H1 (cell line): Measurements from ENCODE around the gene CDK19. TPM values are rescaled to one million over a fixed set of nuclear protein-coding genes. Genes with fewer than 3 reads are reported as not detected.

Experiments used
- CTCF ChIA-PET: fragments of 300-600 bp; sonication (Branson Sonifier 250); formaldehyde crosslinking; loops from one replicate; lab custom pipeline; 2021; ENCODE audit not compliant: partially characterized antibody; lab: Charles Lee
- POLR2A ChIA-PET: fragments of 300-600 bp; sonication (Branson Sonifier 250); formaldehyde crosslinking; loops from one replicate; lab custom pipeline; 2021; ENCODE audit warnings: inconsistent platforms; ENCODE audit not compliant: partially characterized antibody; lab: Charles Lee
- DNase-seq, 2 experiments: peaks; one replicate each; pipeline versions ENCODE4 v3.0.0 to v3.0.0-alpha.2; 2010 to 2022; ENCODE audit warnings: low spot score in 2 of 2, low read depth in 1 of 2, mixed read lengths in 1 of 2
- FAIRE-seq: peaks from 2 replicates; lab custom pipeline; 2011; peaks lifted over from hg19 to GRCh38; lab: Jason Lieb, UNC
- H2AFZ ChIP-seq: 2 replicates; pipeline ENCODE4 v1.8.1; 2012; ENCODE audit warnings: low read length, inconsistent platforms
- H2AK5ac ChIP-seq: 2 replicates; pipeline ENCODE4 v1.6.1; 2013; ENCODE audit warnings: low read depth, low read length
- H2BK120ac ChIP-seq: replicated peaks from 2 replicates; pipeline ENCODE3; 2013; ENCODE audit warnings: low read depth, low read length, inconsistent platforms
- H2BK12ac ChIP-seq: 2 replicates; pipeline ENCODE4 v1.6.1; 2013; ENCODE audit warnings: low read depth, low read length
- H2BK15ac ChIP-seq: 2 replicates; pipeline ENCODE4 v1.6.1; 2013; ENCODE audit warnings: low read length
- H2BK20ac ChIP-seq: 2 replicates; pipeline ENCODE4 v1.6.1; 2013; ENCODE audit warnings: low read length
- H2BK5ac ChIP-seq: 2 replicates; pipeline ENCODE4 v1.6.1; 2013; ENCODE audit warnings: low read depth, low read length
- H3K14ac ChIP-seq: 2 replicates; pipeline ENCODE4 v1.6.1; 2013; ENCODE audit warnings: inconsistent platforms; ENCODE audit not compliant: insufficient read length
- H3K18ac ChIP-seq: 2 replicates; pipeline ENCODE4 v1.6.1; 2013; ENCODE audit warnings: low read length; ENCODE audit errors: extremely low read depth
- H3K23ac ChIP-seq: 2 replicates; pipeline ENCODE4 v1.6.1; 2013; ENCODE audit warnings: inconsistent platforms; ENCODE audit not compliant: insufficient read length
- H3K23me2 ChIP-seq: 2 replicates; pipeline ENCODE4 v1.6.1; 2013; ENCODE audit warnings: low read depth, low read length
- H3K27ac ChIP-seq: 2 replicates; pipeline ENCODE4 v1.6.1; 2011; ENCODE audit warnings: low read depth, low read length, inconsistent platforms
- H3K27me3 ChIP-seq, 4 experiments: replicated peaks in 1 of 4; 1 replicate in 1 of 4; 2 replicates in 3 of 4; pipeline versions ENCODE4 v1.6.1 to v1.8.1; 2011 to 2013; ENCODE audit warnings: low read length in 3 of 4, mild to moderate bottlenecking in 3 of 4, inconsistent platforms in 2 of 4, mixed read lengths in 2 of 4, moderate library complexity in 1 of 4; ENCODE audit not compliant: control insufficient read depth in 3 of 4, insufficient read depth in 3 of 4; ENCODE audit errors: extremely low read depth in 1 of 4
- H3K36me3 ChIP-seq, 4 experiments: 2 replicates each; pipeline versions ENCODE4 v1.6.1 to v1.8.1; 2011 to 2013; ENCODE audit warnings: mild to moderate bottlenecking in 4 of 4, low read length in 3 of 4, moderate library complexity in 2 of 4, control low read depth in 1 of 4, inconsistent platforms in 1 of 4; ENCODE audit not compliant: insufficient read depth in 4 of 4, control insufficient read depth in 2 of 4
- H3K4ac ChIP-seq: replicated peaks from 2 replicates; pipeline ENCODE3; 2013; ENCODE audit warnings: low read length, low read depth, mixed read lengths, inconsistent platforms; ENCODE audit not compliant: insufficient read length
- H3K4me1 ChIP-seq, 4 experiments: replicated peaks in 1 of 4; 1 replicate in 1 of 4; 2 replicates in 3 of 4; pipeline versions ENCODE4 v1.6.1 to v1.8.1; 2011 to 2013; ENCODE audit warnings: low read length in 3 of 4, inconsistent platforms in 2 of 4, mixed read lengths in 1 of 4; ENCODE audit not compliant: insufficient read depth in 4 of 4, control insufficient read depth in 3 of 4
- H3K4me2 ChIP-seq, 2 experiments: 2 replicates each; pipeline versions ENCODE4 v1.6.1 to v1.8.1; 2011 to 2013; ENCODE audit warnings: low read depth in 2 of 2, low read length in 2 of 2, control low read depth in 1 of 2, inconsistent platforms in 1 of 2, mild to moderate bottlenecking in 1 of 2; ENCODE audit not compliant: insufficient read depth in 1 of 2
- H3K4me3 ChIP-seq, 4 experiments: fragments of 200-600, 300-600 bp in 1 of 4; sonication (generic), shearing (Covaris generic), sonication (Bioruptor Twin) in 1 of 4; 2 replicates each; pipeline versions ENCODE4 v1.5.1 to v1.8.1; 2011 to 2016; ENCODE audit warnings: low read length in 4 of 4, low read depth in 3 of 4, control low read depth in 2 of 4, inconsistent platforms in 2 of 4, mild to moderate bottlenecking in 2 of 4, mixed read lengths in 1 of 4, moderate library complexity in 1 of 4; ENCODE audit not compliant: insufficient read depth in 2 of 4; ENCODE audit errors: extremely low read depth in 1 of 4
- H3K56ac ChIP-seq: replicated peaks from 2 replicates; pipeline ENCODE3; 2013; ENCODE audit warnings: low read depth, mild to moderate bottlenecking, mixed read lengths, low read length, inconsistent platforms; ENCODE audit not compliant: insufficient read length
- H3K79me1 ChIP-seq: 2 replicates; pipeline ENCODE4 v1.6.1; 2013; ENCODE audit warnings: low read depth, low read length, control low read depth
- H3K79me2 ChIP-seq, 2 experiments: 2 replicates each; pipeline versions ENCODE4 v1.6.1 to v1.8.1; 2012 to 2013; ENCODE audit warnings: low read length in 2 of 2, mild to moderate bottlenecking in 2 of 2, inconsistent platforms in 1 of 2; ENCODE audit not compliant: insufficient read depth in 2 of 2, control insufficient read depth in 1 of 2
- H3K9ac ChIP-seq, 4 experiments: replicated peaks in 1 of 4; 1 replicate in 1 of 4; 2 replicates in 3 of 4; pipeline versions ENCODE4 v1.6.1 to v1.8.1; 2011 to 2013; ENCODE audit warnings: low read depth in 3 of 4, low read length in 3 of 4, control low read depth in 2 of 4, mild to moderate bottlenecking in 2 of 4, moderate library complexity in 2 of 4, inconsistent platforms in 1 of 4; ENCODE audit errors: extremely low read depth in 1 of 4
- H3K9me3 ChIP-seq, 2 experiments: 2 replicates each; pipeline versions ENCODE4 v1.6.1 to v1.8.1; 2012 to 2013; ENCODE audit warnings: mild to moderate bottlenecking in 2 of 2, moderate library complexity in 2 of 2, control low read depth in 1 of 2, inconsistent platforms in 1 of 2, low read depth in 1 of 2, low read length in 1 of 2, mixed read lengths in 1 of 2; ENCODE audit not compliant: insufficient read depth in 2 of 2
- H4K20me1 ChIP-seq, 2 experiments: replicated peaks in 1 of 2; 2 replicates each; pipeline versions ENCODE3 to v1.8.1; 2011 to 2013; ENCODE audit warnings: inconsistent platforms in 2 of 2, low read length in 2 of 2, mild to moderate bottlenecking in 1 of 2; ENCODE audit not compliant: insufficient read depth in 2 of 2, control insufficient read depth in 1 of 2
- H4K5ac ChIP-seq: 2 replicates; pipeline ENCODE4 v1.6.1; 2013; ENCODE audit warnings: low read length, low read depth, mixed read lengths, inconsistent platforms; ENCODE audit not compliant: insufficient read length
- H4K8ac ChIP-seq: 2 replicates; pipeline ENCODE4 v1.8.0; 2013; ENCODE audit warnings: mild to moderate bottlenecking, moderate library complexity, low read length, inconsistent platforms; ENCODE audit not compliant: insufficient read depth; ENCODE audit errors: extremely low read depth
- H4K91ac ChIP-seq: replicated peaks from 2 replicates; pipeline ENCODE3; 2013; ENCODE audit warnings: low read length, mixed read lengths, inconsistent platforms; ENCODE audit not compliant: insufficient read length
- BACH1 ChIP-seq: IDR thresholded peaks from 2 replicates; pipeline ENCODE4 v1.6.1; 2012; ENCODE audit warnings: low read length, improper control_type of control experiment
- CTBP2 ChIP-seq: IDR thresholded peaks from 2 replicates; pipeline ENCODE4 v1.7.0; 2011; ENCODE audit warnings: borderline replicate concordance, mild to moderate bottlenecking, moderate library complexity, mixed read lengths, low read length; ENCODE audit not compliant: insufficient read depth, insufficient read length
- FOSL1 ChIP-seq: IDR thresholded peaks from 2 replicates; pipeline ENCODE4 v1.6.1; 2011; ENCODE audit warnings: mild to moderate bottlenecking, low read depth, low read length, moderate library complexity; ENCODE audit not compliant: insufficient read depth
- HDAC2 ChIP-seq, 2 experiments: fragments of 300-600 bp in 1 of 2; sonication (generic) in 1 of 2; IDR thresholded peaks; 2 replicates each; pipeline ENCODE4 v1.6.1; 2011 to 2012; ENCODE audit warnings: low read depth in 2 of 2, low read length in 2 of 2, mild to moderate bottlenecking in 2 of 2, moderate library complexity in 2 of 2, borderline replicate concordance in 1 of 2, inconsistent platforms in 1 of 2
- MAFK ChIP-seq: IDR thresholded peaks from 2 replicates; pipeline ENCODE4 v1.6.1; 2012; ENCODE audit warnings: low read depth, mild to moderate bottlenecking, improper control_type of control experiment, low read length
- RAD21 ChIP-seq, 2 experiments: IDR thresholded peaks in 1 of 2; conservative IDR thresholded peaks in 1 of 2; 2 replicates each; pipeline ENCODE4 v1.6.1; 2011; ENCODE audit warnings: low read depth in 2 of 2, low read length in 2 of 2, improper control_type of control experiment in 1 of 2, inconsistent platforms in 1 of 2, mild to moderate bottlenecking in 1 of 2, moderate library complexity in 1 of 2
- SAP30 ChIP-seq: fragments of 300-600 bp; sonication (generic); IDR thresholded peaks from 2 replicates; pipeline ENCODE4 v1.7.1; 2012; ENCODE audit warnings: low read length, moderate library complexity, mild to moderate bottlenecking, inconsistent platforms; ENCODE audit not compliant: insufficient read depth, insufficient replicate concordance
- SIX5 ChIP-seq: IDR thresholded peaks from 2 replicates; pipeline ENCODE4 v1.6.1; 2011; ENCODE audit warnings: mild to moderate bottlenecking, low read depth, low read length
- SUZ12 ChIP-seq: fragments of 200-600 bp; sonication (generic); IDR thresholded peaks from 2 replicates; pipeline ENCODE4 v1.6.1; 2012; ENCODE audit warnings: mild to moderate bottlenecking, inconsistent platforms, low read length, moderate library complexity, mixed read lengths
- WGBS, 2 experiments: shearing (Covaris generic) in 1 of 2; methylation state at CpG; one replicate each; pipeline versions ENCODE4 v1.1.6 to v1.1.7; 2013 to 2015; ENCODE audit warnings: low lambda C conversion rate in 2 of 2, mixed read lengths in 2 of 2, inconsistent platforms in 1 of 2, low coverage in 1 of 2, missing lambda C conversion rate in 1 of 2; ENCODE audit not compliant: insufficient replicate concordance in 2 of 2, insufficient coverage in 1 of 2, insufficient read length in 1 of 2; ENCODE audit errors: extremely low coverage in 1 of 2, missing lambda C conversion rate in 1 of 2; 5-methylcytosine and 5-hydroxymethylcytosine counted together
- polyA plus RNA-seq, 7 experiments: library from polyadenylated mRNA; depleted of rRNA in 3 of 7; stranded (reverse) in 5 of 7; unstranded in 2 of 7; fragments of >200 nt in 5 of 7; fragments of 200-250 nt in 2 of 7; gene quantifications; 1 replicate in 5 of 7; 2 replicates in 1 of 7; 4 replicates in 1 of 7; pipeline versions ENCODE4 v1.2.1 to v1.2.3, GENCODE V29; 2011 to 2013; ENCODE audit warnings: missing spikeins in 2 of 7, mixed read lengths in 2 of 7
- total RNA-seq: library from RNA; stranded (reverse); fragmentation: NEBNext Ultra II Directional; extraction: Animal tissue kit (Norgen Biotek cat#: 25700); gene quantifications from 2 replicates; pipeline ENCODE4 v1.2.1, GENCODE V29; 2021
- TF ChIP-seq, protein P1 (sequence below): IDR thresholded peaks from 2 replicates; pipeline ENCODE4 v1.6.1; 2011; ENCODE audit warnings: low read depth, mild to moderate bottlenecking, low read length; ENCODE audit not compliant: insufficient read depth

The CDK19 gene
- total and polyA plus RNA-seq, 2 of the 8 experiments (the other 6 are each of a cell fraction or from before 2014, with no cell fraction given): 4.9 to 12.6 TPM

- ChIA-PET CTCF (interaction anchor here (1.0 kb wide), 1 partner anchor 13 kb away, joined by 3 read pairs; no protein-coding TSS in a partner anchor), POLR2A (no interaction called here)
- TF ChIP-seq SUZ12: no peak
- no peak for TF ChIP-seq HDAC2 (IDR thresholded peaks at IDR 0.05; ENCODE audit: borderline replicate concordance in 1 of 2, low read depth in 2 of 2, low read length in 2 of 2)
- TF ChIP-seq FOSL1: no peak
- no peak for TF ChIP-seq RAD21 (IDR thresholded peaks at IDR 0.05 in 1 of 2, conservative IDR thresholded peaks at IDR 0.05 in 1 of 2; ENCODE audit: low read depth in 2 of 2, low read length in 2 of 2)
- TF ChIP-seq MAFK: no peak
- TF ChIP-seq, protein P1, sequence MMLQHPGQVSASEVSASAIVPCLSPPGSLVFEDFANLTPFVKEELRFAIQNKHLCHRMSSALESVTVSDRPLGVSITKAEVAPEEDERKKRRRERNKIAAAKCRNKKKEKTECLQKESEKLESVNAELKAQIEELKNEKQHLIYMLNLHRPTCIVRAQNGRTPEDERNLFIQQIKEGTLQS: no peak
- TF ChIP-seq SAP30: no peak
- no peak for TF ChIP-seq CTBP2
- TF ChIP-seq BACH1: no peak
- no peak for TF ChIP-seq SIX5
- H3K79me2 ChIP-seq: no peaks in the 10 kb centered on the region
- no peak overlapping the region for H2AK5ac ChIP-seq
- no peak for FAIRE-seq
- H3K4me1 ChIP-seq: no peaks in the 10 kb centered on the region
- H4K8ac ChIP-seq: no peak overlapping the region
- no peak overlapping the region for H2BK12ac ChIP-seq
- no peaks in the 10 kb centered on the region for H3K79me1 ChIP-seq
- no peak overlapping the region for H2BK5ac ChIP-seq
- H3K9me3 ChIP-seq: no peaks in the 10 kb centered on the region
- no peak for DNase-seq
- 87% methylated on average over 8 of the region's 8 CpGs; no CpG with 5 or more reads in 1 of the 2 experiments for WGBS, 2 experiments
- H3K23ac ChIP-seq: no peak overlapping the region
- no peak overlapping the region for H3K4me2 ChIP-seq
- H3K36me3 ChIP-seq: no peaks in the 10 kb centered on the region
- no peak overlapping the region for H4K91ac ChIP-seq
- no peak overlapping the region for H3K27ac ChIP-seq
- H3K4me3 ChIP-seq: no peak overlapping the region
- H4K5ac ChIP-seq: no peak overlapping the region
- H2BK15ac ChIP-seq: no peak overlapping the region
- no peaks in the 10 kb centered on the region for H3K23me2 ChIP-seq
- no peaks in the 10 kb centered on the region for H3K27me3 ChIP-seq
- no peak overlapping the region for H3K18ac ChIP-seq
- H4K20me1 ChIP-seq: no peaks in the 10 kb centered on the region
- H3K56ac ChIP-seq: no peak overlapping the region
- H2BK120ac ChIP-seq: no peak overlapping the region
- H3K4ac ChIP-seq: no peak overlapping the region
- H3K14ac ChIP-seq: no peak overlapping the region
- H3K9ac ChIP-seq: no peak overlapping the region
- H2BK20ac ChIP-seq: no peak overlapping the region
- H2AFZ ChIP-seq: no peak overlapping the region
These were observed 54.7 kb downstream of the CDK19 start for GRCh38 chr6:110760589-110760988.
